Astrocyte (in vitro differentiated cells and primary cell): ENCODE results near the gene HAVCR2. TPM values are rescaled to one million over a fixed set of nuclear protein-coding genes. Genes with fewer than 3 reads are reported as not detected.

Experiments used
- DNase-seq: peaks from one replicate; pipeline ENCODE4 v3.0.0-alpha.2; 2010; ENCODE audit warnings: low read depth
- FAIRE-seq: peaks from 2 replicates; lab custom pipeline; 2011; peaks lifted over from hg19 to GRCh38; lab: Jason Lieb, UNC
- H2AFZ ChIP-seq: 2 replicates; pipeline ENCODE4 v1.6.0; 2012; ENCODE audit warnings: low read depth, low read length, inconsistent platforms
- H3K27ac ChIP-seq: 2 replicates; pipeline ENCODE4 v1.5.1; 2011; ENCODE audit warnings: low read depth, low read length, inconsistent platforms
- H3K27me3 ChIP-seq: 2 replicates; pipeline ENCODE4 v1.6.0; 2011; ENCODE audit warnings: low read length, inconsistent platforms; ENCODE audit not compliant: insufficient read depth
- H3K36me3 ChIP-seq: 2 replicates; pipeline ENCODE4 v1.5.1; 2011; ENCODE audit warnings: low read length, inconsistent platforms; ENCODE audit not compliant: insufficient read depth
- H3K4me1 ChIP-seq: 2 replicates; pipeline ENCODE4 v1.5.1; 2011; ENCODE audit warnings: low read length, inconsistent platforms; ENCODE audit not compliant: insufficient read depth
- H3K4me2 ChIP-seq: 2 replicates; pipeline ENCODE4 v1.6.0; 2012; ENCODE audit warnings: low read length, inconsistent platforms
- H3K4me3 ChIP-seq: 2 replicates; pipeline ENCODE4 v1.5.1; 2011; ENCODE audit warnings: low read depth, mild to moderate bottlenecking, low read length, inconsistent platforms; ENCODE audit not compliant: insufficient read depth
- H3K79me2 ChIP-seq: 2 replicates; pipeline ENCODE4 v1.6.0; 2012; ENCODE audit warnings: mild to moderate bottlenecking, low read length, inconsistent platforms; ENCODE audit not compliant: insufficient read depth
- H3K9ac ChIP-seq: 2 replicates; pipeline ENCODE4 v1.6.0; 2012; ENCODE audit warnings: mild to moderate bottlenecking, low read length, inconsistent platforms
- H3K9me3 ChIP-seq: 2 replicates; pipeline ENCODE4 v1.5.1; 2012; ENCODE audit warnings: low read depth, mild to moderate bottlenecking, low read length, inconsistent platforms; ENCODE audit not compliant: insufficient read depth
- H4K20me1 ChIP-seq: 2 replicates; pipeline ENCODE4 v1.6.0; 2012; ENCODE audit warnings: low read length, inconsistent platforms; ENCODE audit not compliant: insufficient read depth
- H3K27ac Mint-ChIP-seq: one replicate; pipeline ENCODE4 v1.8.0; 2021; ENCODE audit warnings: mild to moderate bottlenecking, mixed read lengths; ENCODE audit not compliant: unreplicated experiment
- H3K27me3 Mint-ChIP-seq: one replicate; pipeline ENCODE4 v1.8.0; 2021; ENCODE audit warnings: low read depth, mixed read lengths; ENCODE audit not compliant: unreplicated experiment
- H3K36me3 Mint-ChIP-seq: one replicate; pipeline ENCODE4 v1.8.0; 2021; ENCODE audit warnings: low read depth, mixed read lengths; ENCODE audit not compliant: unreplicated experiment
- H3K4me1 Mint-ChIP-seq: one replicate; pipeline ENCODE4 v1.8.0; 2021; ENCODE audit warnings: low read depth, mixed read lengths; ENCODE audit not compliant: unreplicated experiment
- H3K4me3 Mint-ChIP-seq: one replicate; pipeline ENCODE4 v1.8.0; 2021; ENCODE audit warnings: mild to moderate bottlenecking, moderate library complexity, mixed read lengths; ENCODE audit not compliant: unreplicated experiment
- H3K9me3 Mint-ChIP-seq: one replicate; pipeline ENCODE4 v1.8.0; 2021; ENCODE audit warnings: mild to moderate bottlenecking, mixed read lengths; ENCODE audit not compliant: unreplicated experiment
- CTCF ChIP-seq: IDR thresholded peaks from 2 replicates; pipeline ENCODE4 v1.5.1; 2011; ENCODE audit warnings: low read depth, mild to moderate bottlenecking, inconsistent platforms, low read length, moderate library complexity; ENCODE audit not compliant: insufficient read depth
- EZH2 ChIP-seq: IDR thresholded peaks from 2 replicates; pipeline ENCODE4 v1.6.1; 2012; ENCODE audit warnings: mild to moderate bottlenecking, low read length, inconsistent platforms; ENCODE audit not compliant: insufficient read depth
- total RNA-seq: library from RNA; stranded (reverse); gene quantifications from 2 replicates; pipeline ENCODE4 v1.2.1, GENCODE V29; 2021

The HAVCR2 gene
- total RNA-seq, 1 donor from 2014 or later = 7.4 TPM

GRCh38 chr5:157121709-157122108 is 12.9 kb upstream of the HAVCR2 start:
- H3K9me3 ChIP-seq = no peaks in the 10 kb centered on the region
- TF ChIP-seq CTCF (no peak), EZH2 (no peak)
- H3K4me3 Mint-ChIP-seq = no peak overlapping the region
- H3K27ac Mint-ChIP-seq = no peak overlapping the region
- DNase-seq (no peak), FAIRE-seq (no peak)
- H3K36me3 Mint-ChIP-seq = no peaks in the 10 kb centered on the region
- no peak overlapping the region for H3K4me3 ChIP-seq
- no peak overlapping the region for H2AFZ ChIP-seq
- no peak overlapping the region for H3K4me2 ChIP-seq
- H3K27ac ChIP-seq = no peak overlapping the region
- H3K4me1 ChIP-seq = no peaks in the 10 kb centered on the region
- no peaks in the 10 kb centered on the region for H3K79me2 ChIP-seq
- peaks cover 15% of the 10 kb centered on the region for H3K9me3 Mint-ChIP-seq
- peaks cover under 1% of the 10 kb centered on the region for H3K4me1 Mint-ChIP-seq
- no peaks in the 10 kb centered on the region for H3K36me3 ChIP-seq
- H3K27me3 ChIP-seq = no peaks in the 10 kb centered on the region
- H3K9ac ChIP-seq = no peak overlapping the region
- no peaks in the 10 kb centered on the region for H3K27me3 Mint-ChIP-seq
- no peaks in the 10 kb centered on the region for H4K20me1 ChIP-seq

- H3K36me3 Mint-ChIP-seq = no peaks in the 10 kb centered on the region
- no peaks in the 10 kb centered on the region for H3K36me3 ChIP-seq
Measured at GRCh38 chr5:157120102-157120501, 11.3 kb upstream of the HAVCR2 start.

More at GRCh38 chr5:157120102-157120501, 11.3 kb upstream of the HAVCR2 start:
- Histone ChIP-seq H3K79me2 (no peaks in the 10 kb centered on the region), H3K9ac (no peak overlapping the region), H3K27ac (no peak overlapping the region), H3K9me3 (no peaks in the 10 kb centered on the region), H3K27me3 (no peaks in the 10 kb centered on the region), H3K4me2 (no peak overlapping the region), H3K4me3 (no peak overlapping the region), H4K20me1 (no peaks in the 10 kb centered on the region), H2AFZ (no peak overlapping the region), H3K4me1 (no peaks in the 10 kb centered on the region)
- Mint-ChIP-seq H3K27ac (no peak overlapping the region), H3K4me1 (peaks cover 8% of the 10 kb centered on the region), H3K9me3 (peaks cover 15% of the 10 kb centered on the region), H3K27me3 (no peaks in the 10 kb centered on the region), H3K4me3 (no peak overlapping the region)
- no peak for FAIRE-seq
- TF ChIP-seq CTCF (no peak), EZH2 (no peak)
- no peak for DNase-seq
